Measurements from ENCODE around the gene PRAF2.

Gene PRAF2

DNA sequence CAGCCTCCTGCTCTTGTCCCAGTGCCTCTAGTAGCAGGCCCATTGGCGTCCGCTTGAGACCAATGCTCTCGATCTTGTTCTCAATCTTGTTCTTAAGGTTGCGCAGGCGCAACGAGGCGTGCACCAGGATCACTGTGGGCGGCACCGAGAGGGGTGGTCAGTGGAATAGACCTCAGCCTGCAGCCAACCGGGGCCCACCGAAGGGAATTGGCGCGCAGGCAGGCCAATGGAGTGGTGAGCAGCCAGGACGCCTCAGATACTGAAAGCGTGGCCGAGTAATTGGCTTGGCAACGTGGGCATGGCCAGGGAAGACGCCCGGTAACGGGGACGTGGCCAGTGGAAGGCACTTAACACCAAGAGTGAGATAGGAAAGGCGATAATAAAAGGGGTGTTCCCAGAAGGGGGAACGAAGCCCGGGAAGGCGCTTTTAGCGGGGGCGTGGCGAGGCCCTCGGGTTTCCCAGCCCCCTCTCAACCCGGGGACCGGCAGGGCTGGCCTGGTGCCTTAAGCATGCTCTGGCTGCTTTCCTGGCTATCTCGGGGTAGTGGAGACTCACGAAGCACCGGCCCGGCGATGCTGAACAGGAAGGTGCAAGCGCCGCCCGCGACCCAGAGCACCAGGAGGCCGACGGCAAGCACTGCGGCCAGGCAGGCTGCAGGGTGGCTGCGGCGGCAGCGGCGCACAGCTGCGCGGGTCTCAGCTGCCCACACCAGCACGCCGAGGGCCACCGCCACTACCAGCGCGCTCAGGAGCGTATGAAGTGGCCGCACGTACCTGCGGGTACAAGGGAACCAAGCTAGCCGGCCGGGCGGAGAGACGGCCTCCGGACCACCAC is 1.7 kb downstream of the PRAF2 start:
- no peak for DNase-seq

- no peak for DNase-seq
Measured at GRCh38 chrX:49070988-49071387, 2.8 kb downstream of the PRAF2 start.

DNA sequence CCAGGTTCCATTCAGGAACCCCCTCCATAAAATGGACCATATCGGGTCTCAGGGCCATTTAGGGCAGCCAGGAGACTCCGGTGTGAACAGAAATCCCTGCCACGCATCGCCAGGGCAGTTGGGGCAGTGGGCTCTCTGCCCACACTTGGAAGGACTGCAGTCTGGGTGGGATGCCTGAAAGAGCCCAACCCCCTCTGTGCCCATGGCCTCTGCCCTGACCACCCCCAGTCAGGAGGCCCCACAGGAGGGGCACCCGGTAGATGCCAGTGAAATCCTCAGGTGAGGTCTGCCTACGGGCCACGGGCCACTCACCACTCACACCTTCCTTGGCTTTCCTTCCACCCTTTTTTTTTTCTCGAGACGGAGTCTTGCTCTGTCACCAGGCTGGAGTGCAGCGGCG is 4.8 kb downstream of the PRAF2 start:
- DNase-seq, result no peak

DNA sequence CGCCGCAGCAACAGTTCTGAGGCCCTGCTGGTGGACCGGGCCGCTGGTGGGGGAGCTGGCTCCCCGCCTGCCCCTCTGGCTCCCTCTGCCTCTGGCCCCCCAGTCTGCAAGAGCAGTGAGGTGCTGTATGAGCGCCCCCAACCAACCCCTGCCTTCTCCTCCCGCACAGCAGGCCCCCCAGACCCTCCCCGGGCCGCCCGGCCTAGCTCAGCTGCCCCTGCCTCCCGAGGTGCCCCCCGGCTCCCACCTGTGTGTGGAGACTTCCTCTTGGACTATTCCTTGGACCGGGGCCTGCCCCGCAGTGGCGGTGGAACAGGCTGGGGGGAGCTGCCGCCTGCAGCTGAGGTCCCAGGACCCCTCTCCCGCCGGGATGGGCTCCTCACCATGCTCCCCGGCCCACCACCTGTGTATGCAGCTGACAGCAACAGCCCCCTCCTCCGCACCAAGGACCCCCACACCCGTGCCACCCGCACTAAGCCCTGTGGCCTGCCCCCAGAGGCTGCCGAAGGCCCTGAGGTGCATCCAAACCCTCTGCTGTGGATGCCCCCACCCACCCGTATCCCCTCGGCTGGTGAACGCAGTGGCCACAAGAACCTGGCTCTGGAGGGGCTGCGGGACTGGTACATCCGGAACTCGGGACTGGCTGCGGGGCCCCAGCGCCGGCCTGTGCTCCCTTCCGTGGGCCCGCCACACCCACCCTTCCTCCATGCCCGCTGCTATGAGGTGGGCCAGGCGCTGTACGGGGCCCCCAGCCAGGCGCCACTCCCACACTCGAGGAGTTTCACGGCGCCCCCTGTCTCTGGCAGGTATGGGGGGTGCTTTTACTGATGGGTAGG is 6.3 kb downstream of the PRAF2 start:
- no peak for DNase-seq

DNA sequence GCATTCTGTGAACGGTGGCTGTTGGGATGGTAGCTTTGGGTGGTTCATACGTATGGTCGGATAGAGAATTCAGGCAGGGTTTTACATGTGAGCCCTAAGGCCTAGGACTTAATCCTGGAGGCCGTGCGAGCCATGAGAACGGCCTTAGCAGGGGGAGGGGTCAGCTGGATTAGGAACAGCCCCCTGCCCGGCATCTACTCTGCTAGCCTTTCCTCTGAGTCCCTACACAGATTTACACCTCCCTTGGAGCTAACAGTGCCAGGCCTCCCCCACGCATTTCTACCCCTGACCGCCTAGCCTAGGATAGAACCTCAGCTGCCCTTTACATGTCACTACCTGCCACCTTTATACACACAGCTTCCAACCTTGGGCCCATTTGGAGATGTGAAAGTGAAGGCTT is 7.1 kb downstream of the PRAF2 start:
- DNase-seq, result no peak

DNA sequence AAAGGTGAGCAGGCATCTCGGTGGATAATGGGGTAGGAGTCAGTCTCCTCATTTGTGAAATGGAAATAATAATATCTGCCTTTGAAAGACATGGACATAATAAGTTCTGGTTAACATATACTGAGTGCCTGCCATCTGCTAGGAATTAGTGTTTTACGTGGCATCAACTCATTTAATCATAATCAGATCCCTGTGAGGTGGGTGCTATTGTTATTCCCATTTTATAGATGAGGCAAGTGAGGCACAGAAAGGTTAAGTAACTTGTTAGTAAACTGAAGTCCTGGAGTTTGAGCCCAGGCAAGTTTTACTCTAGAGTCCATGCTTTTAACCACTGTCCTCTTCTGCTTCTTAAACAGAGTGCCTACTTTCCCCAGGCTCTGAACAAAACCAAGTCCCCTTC is 7.5 kb downstream of the PRAF2 start:
- DNase-seq, result no peak

GRCh38 chrX:49064735-49065134 is 9.1 kb downstream of the PRAF2 start:
- no peak for DNase-seq

DNA sequence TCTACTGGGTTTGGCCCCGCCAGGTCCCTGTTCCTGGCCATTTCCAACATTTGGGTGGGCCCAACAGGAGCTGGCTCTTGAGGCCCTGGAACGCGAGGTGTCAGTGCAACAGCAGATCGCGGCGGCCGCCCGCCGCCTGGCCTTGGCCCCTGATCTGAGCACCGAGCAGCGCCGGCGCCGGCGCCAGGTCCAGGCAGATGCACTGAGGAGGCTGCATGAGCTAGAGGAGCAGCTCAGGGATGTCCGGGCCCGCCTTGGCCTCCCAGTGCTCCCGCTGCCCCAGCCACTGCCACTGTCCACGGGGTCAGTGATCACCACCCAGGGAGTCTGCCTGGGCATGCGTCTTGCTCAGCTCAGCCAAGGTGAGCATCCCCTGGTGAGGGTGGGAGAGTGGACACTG is 9.5 kb downstream of the PRAF2 start:
- no peak for DNase-seq

GRCh38 chrX:49063715-49064114 is 10.1 kb downstream of the PRAF2 start:
- DNase-seq, result no peak

- no peak for DNase-seq
Measured at GRCh38 chrX:49061916-49062315, 11.9 kb downstream of the PRAF2 start.

GRCh38 chrX:49061490-49061889 is 12.3 kb downstream of the PRAF2 start:
- DNase-seq, result no peak

DNA sequence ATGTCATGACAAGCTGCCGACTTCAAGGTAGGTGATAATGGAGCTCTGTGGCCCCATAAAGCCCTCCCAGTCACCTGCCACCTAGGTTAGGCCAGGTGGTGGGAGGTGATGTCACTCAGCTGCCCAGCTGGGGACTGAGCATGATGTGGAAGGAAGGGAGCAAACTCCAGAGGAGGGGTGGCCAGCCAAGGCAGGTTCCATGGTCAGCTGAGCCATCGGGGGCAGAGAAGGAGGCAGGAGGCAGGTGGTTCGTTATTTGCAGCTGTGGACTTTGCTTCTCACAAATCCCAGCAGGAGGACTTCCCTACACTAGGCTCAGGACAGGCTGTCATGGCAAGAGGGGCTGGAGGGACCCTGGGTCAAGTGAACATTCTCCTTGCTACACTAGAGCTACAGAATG is 12.9 kb downstream of the PRAF2 start:
- DNase-seq, result no peak

DNA sequence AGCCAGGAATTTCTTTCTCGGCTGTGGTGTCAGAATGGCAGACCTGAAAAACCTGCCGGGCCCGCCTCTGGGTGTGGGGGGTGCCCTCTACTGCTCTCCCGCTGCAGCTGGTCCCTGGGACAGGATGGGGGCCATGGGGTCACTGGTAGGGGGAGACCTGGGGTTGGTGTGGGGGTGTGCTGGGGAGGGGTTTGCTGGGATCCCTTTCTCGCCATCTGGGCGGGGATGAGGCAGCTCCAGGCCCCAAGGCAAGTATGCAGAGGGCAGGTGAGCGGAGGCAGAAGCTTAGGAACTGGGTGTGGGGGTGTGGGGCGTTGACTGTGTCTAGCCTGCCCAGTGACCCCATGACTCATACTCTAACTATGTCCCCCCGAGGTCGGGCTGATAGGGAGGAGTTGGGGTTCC is 14.1 kb downstream of the PRAF2 start:
- DNase-seq, result no peak

GRCh38 chrX:49059201-49059600 is 14.6 kb downstream of the PRAF2 start:
- DNase-seq, result no peak

- no peak for DNase-seq
Measured at GRCh38 chrX:49058794-49059193, 15.0 kb downstream of the PRAF2 start, which contains the start of gene CCDC120. Gene CCDC120, plus strand, starts transcription at chrX:49058999. Its CDS starts 3,043 bp downstream, at chrX:49062042.

- no peak for DNase-seq
Measured at GRCh38 chrX:49054073-49054762, 19.6 kb downstream of the PRAF2 start.

DNA sequence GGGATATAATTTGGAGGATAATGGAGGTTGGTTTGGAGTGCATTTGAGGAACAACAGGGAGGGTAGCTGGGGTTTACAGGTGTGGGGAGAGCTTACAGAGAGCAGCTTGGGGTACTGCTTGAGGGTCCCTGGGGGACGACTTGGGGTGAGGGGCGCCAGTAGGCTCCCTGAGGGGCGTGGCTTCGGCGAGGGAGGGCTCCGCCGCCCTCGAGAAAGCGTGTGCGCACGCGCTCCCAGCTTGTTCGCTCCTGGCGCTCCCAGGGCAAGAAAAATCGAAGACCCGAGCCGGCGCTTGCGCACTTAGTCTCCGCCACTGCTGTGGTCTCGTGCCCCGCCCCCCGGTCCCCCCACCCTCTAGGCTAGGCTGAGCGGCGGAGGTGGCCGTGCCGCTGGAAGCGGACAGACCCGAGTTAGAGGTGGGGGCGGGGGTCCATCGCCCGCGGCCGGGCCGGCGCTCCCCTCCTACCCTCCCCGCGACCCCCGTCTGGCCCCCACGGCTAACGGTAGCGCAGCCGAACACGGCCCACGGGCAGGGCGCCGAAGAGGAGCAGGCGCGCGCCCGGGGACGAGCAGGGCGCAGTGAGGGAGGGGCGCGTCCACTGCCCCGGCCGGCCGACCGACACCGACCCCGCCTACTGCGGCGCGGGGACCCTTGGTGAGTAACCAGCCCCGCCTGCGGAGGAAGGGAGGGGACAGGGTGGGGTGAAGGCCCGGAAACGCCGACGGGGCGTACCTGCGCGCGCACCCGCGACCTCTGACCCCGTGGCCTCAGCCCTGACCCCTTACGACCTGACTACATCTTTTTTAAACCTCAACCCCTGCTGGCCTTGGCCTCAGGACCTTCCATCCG is 20.4 kb downstream of the PRAF2 start:
- DNase-seq, result peak; percentile 43 to 50

- no peak for DNase-seq
Measured at GRCh38 chrX:49043987-49044281, 29.9 kb downstream of the PRAF2 start.

GRCh38 chrX:49043220-49043986 is 30.4 kb downstream of the PRAF2 start, which contains the start of gene TFE3:
Gene TFE3, minus strand, starts transcription at chrX:49043357. Its CDS starts 131 bp downstream, at chrX:49043226.
- peak; percentile 86 to 87 for DNase-seq

GRCh38 chrX:49042581-49043219 is 31.1 kb downstream of the PRAF2 start:
- DNase-seq, result no peak
